Neural crest cell (in vitro differentiated cells): ENCODE measurements around the gene PHACTR1. TPM values are rescaled to one million over a fixed set of nuclear protein-coding genes. Genes with fewer than 3 reads are reported as not detected.

Experiments used
- DNase-seq: peaks from one replicate; pipeline ENCODE4 v3.0.0; 2021; ENCODE audit warnings: low read depth, mixed read lengths, low spot score
- H3K27ac Mint-ChIP-seq: one replicate; pipeline ENCODE4 v1.8.0; 2021; ENCODE audit warnings: mild to moderate bottlenecking, mixed read lengths; ENCODE audit not compliant: unreplicated experiment
- H3K27me3 Mint-ChIP-seq: 2 replicates; pipeline ENCODE4 v1.8.0; 2021; ENCODE audit warnings: low read depth, mild to moderate bottlenecking, mixed read lengths
- H3K36me3 Mint-ChIP-seq: 2 replicates; pipeline ENCODE4 v1.8.0; 2021; ENCODE audit warnings: low read depth, mild to moderate bottlenecking, mixed read lengths
- H3K4me1 Mint-ChIP-seq: 2 replicates; pipeline ENCODE4 v1.8.0; 2021; ENCODE audit warnings: mixed read lengths
- H3K4me3 Mint-ChIP-seq: one replicate; pipeline ENCODE4 v1.8.0; 2021; ENCODE audit warnings: mild to moderate bottlenecking, mixed read lengths
- H3K9me3 Mint-ChIP-seq: 2 replicates; pipeline ENCODE4 v1.8.0; 2021; ENCODE audit warnings: mixed read lengths
- total RNA-seq: library from RNA; stranded (reverse); gene quantifications from 2 replicates; pipeline ENCODE4 v1.2.1, GENCODE V29; 2021
- TF ChIP-seq, protein P1 (sequence below): fragments of 200-600 bp; sonication (generic); conservative IDR thresholded peaks from 2 replicates; pipeline ENCODE4 v1.5.0; 2021; ENCODE audit warnings: antibody characterized with exemption, mild to moderate bottlenecking

Gene PHACTR1
- total RNA-seq, 1 donor from 2014 or later = 10.4 TPM

- no peak for DNase-seq
- Mint-ChIP-seq H3K27me3 (no peaks in the 10 kb centered on the region), H3K4me1 (peaks cover 15% of the 10 kb centered on the region), H3K4me3 (no peak overlapping the region), H3K36me3 (peaks cover 16% of the 10 kb centered on the region), H3K27ac (no peak overlapping the region), H3K9me3 (no peaks in the 10 kb centered on the region)
- TF ChIP-seq, protein P1, sequence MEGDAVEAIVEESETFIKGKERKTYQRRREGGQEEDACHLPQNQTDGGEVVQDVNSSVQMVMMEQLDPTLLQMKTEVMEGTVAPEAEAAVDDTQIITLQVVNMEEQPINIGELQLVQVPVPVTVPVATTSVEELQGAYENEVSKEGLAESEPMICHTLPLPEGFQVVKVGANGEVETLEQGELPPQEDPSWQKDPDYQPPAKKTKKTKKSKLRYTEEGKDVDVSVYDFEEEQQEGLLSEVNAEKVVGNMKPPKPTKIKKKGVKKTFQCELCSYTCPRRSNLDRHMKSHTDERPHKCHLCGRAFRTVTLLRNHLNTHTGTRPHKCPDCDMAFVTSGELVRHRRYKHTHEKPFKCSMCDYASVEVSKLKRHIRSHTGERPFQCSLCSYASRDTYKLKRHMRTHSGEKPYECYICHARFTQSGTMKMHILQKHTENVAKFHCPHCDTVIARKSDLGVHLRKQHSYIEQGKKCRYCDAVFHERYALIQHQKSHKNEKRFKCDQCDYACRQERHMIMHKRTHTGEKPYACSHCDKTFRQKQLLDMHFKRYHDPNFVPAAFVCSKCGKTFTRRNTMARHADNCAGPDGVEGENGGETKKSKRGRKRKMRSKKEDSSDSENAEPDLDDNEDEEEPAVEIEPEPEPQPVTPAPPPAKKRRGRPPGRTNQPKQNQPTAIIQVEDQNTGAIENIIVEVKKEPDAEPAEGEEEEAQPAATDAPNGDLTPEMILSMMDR = no peak
These were observed 588.2 kb downstream of the PHACTR1 start for GRCh38 chr6:13304580-13305260.

GRCh38 chr6:13305288-13305687 is 588.7 kb downstream of the PHACTR1 start:
- H3K4me3 Mint-ChIP-seq = no peak overlapping the region

GRCh38 chr6:13305791-13306190 is 589.2 kb downstream of the PHACTR1 start:
- peaks cover 13% of the 10 kb centered on the region for H3K36me3 Mint-ChIP-seq

More at GRCh38 chr6:13305288-13305687, 588.7 kb downstream of the PHACTR1 start:
- DNase-seq = no peak
- peaks cover 15% of the 10 kb centered on the region for H3K4me1 Mint-ChIP-seq
- peaks cover 16% of the 10 kb centered on the region for H3K36me3 Mint-ChIP-seq
- TF ChIP-seq, protein P1 = no peak
- H3K9me3 Mint-ChIP-seq = no peaks in the 10 kb centered on the region
- no peaks in the 10 kb centered on the region for H3K27me3 Mint-ChIP-seq
- no peak overlapping the region for H3K27ac Mint-ChIP-seq

GRCh38 chr6:13307508-13307995 is 591.0 kb downstream of the PHACTR1 start:
- no peak for DNase-seq
- peaks cover 9% of the 10 kb centered on the region for H3K36me3 Mint-ChIP-seq

More at GRCh38 chr6:13305791-13306190, 589.2 kb downstream of the PHACTR1 start:
- H3K27me3 Mint-ChIP-seq = no peaks in the 10 kb centered on the region
- H3K4me1 Mint-ChIP-seq = peaks cover 15% of the 10 kb centered on the region
- TF ChIP-seq, protein P1 = no peak
- no peak overlapping the region for H3K4me3 Mint-ChIP-seq
- no peak overlapping the region for H3K27ac Mint-ChIP-seq
- DNase-seq = no peak
- no peaks in the 10 kb centered on the region for H3K9me3 Mint-ChIP-seq

DNA sequence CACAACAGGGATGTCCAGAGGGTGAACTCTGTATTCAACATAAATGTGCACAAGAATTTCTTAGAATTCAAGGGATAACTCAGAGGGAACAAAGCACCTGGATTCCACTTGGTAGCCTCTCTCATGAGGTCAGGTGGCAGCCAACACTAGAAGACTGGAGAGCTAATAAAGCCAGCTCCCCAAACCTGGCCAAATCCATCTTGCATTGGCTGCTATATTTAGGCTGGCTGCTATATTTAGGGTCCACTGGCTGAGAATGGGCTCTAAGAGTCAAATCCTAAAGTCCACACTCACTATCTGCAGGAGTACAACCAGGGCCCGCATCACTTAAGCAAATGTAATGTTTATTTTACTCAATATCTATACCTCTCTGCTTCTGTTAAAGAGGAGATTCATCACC is 591.8 kb downstream of the PHACTR1 start:
- H3K27me3 Mint-ChIP-seq = no peaks in the 10 kb centered on the region
- no peak overlapping the region for H3K27ac Mint-ChIP-seq
- H3K36me3 Mint-ChIP-seq = peaks cover 8% of the 10 kb centered on the region
- TF ChIP-seq, protein P1 = no peak
- H3K4me3 Mint-ChIP-seq = no peak overlapping the region
- H3K9me3 Mint-ChIP-seq = no peaks in the 10 kb centered on the region
- no peak for DNase-seq
- H3K4me1 Mint-ChIP-seq = peaks cover 5% of the 10 kb centered on the region

More at GRCh38 chr6:13307508-13307995, 591.0 kb downstream of the PHACTR1 start:
- no peaks in the 10 kb centered on the region for H3K27me3 Mint-ChIP-seq
- TF ChIP-seq, protein P1 = no peak
- no peaks in the 10 kb centered on the region for H3K9me3 Mint-ChIP-seq
- H3K4me3 Mint-ChIP-seq = no peak overlapping the region
- H3K27ac Mint-ChIP-seq = no peak overlapping the region
- H3K4me1 Mint-ChIP-seq = peaks cover 13% of the 10 kb centered on the region
